HG03558 (cell line): ENCODE measurements around the gene PARD3B.
"Not testable (repeated sequence)": the region's sequence is repeated elsewhere in the genome, so short reads cannot be mapped to it uniquely, and the experiment has no call there.

Source experiments
- ATAC-seq: cut with Tn5 transposase; IDR thresholded peaks from one replicate; pipeline ENCODE4 v1.9.1; 2021; ENCODE audit warnings: moderate number of reproducible peaks; ENCODE audit not compliant: unreplicated experiment; ENCODE audit errors: extremely low read depth

Gene PARD3B

GRCh38 chr2:204538182-204539018 lies 6.9 kb upstream of the PARD3B start:
- no peak for ATAC-seq

GRCh38 chr2:204539019-204539385 lies 6.3 kb upstream of the PARD3B start:
- ATAC-seq = no peak

DNA sequence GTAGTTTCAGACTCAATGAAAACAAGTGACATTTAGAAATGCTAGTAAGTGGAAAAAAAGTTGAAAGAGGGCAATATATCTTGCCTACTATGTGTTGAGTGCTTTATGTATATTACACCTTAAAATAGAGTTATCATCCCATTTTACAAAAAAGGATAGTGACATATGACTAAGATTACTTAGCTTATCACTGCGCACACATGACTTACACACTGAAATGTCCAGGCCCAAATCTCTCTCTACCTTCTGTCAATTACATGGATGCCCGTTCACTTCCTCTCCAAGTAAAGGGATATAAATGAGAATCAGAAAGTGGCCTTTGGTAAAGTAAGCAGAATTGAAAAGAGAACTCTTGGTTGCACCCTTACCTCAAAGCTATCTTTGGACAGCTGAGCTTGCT lies 3.6 kb upstream of the PARD3B start:
- ATAC-seq = no peak

- ATAC-seq = no peak
Observed at GRCh38 chr2:204542982-204543608, 2.2 kb upstream of the PARD3B start.

GRCh38 chr2:204545861-204546735 lies 823 bp downstream of the PARD3B start:
- ATAC-seq = no peak

- no peak for ATAC-seq
Observed at GRCh38 chr2:204550751-204551511, 5.7 kb downstream of the PARD3B start.

- no peak for ATAC-seq
Observed at GRCh38 chr2:204551512-204551863, 6.2 kb downstream of the PARD3B start.

GRCh38 chr2:204557604-204558003 lies 12.3 kb downstream of the PARD3B start:
- no peak for ATAC-seq

DNA sequence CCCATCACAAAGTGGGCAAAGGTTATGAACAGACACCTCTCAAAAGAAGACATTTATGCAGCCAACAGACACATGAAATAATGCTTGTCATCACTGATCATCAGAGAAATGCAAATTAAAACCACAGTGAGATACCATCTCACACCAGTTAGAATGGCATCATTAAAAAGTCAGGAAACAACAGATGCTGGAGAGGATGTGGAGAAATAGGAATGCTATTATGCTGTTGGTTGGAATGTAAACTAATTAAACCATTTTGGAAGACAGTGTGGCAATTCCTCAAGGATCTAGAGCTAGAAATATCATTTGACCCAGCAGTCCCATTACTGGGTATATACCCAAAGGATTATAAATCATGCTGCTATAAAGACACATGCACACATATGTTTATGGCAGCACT lies 14.1 kb downstream of the PARD3B start:
- not testable (repeated sequence) for ATAC-seq

- no peak for ATAC-seq
Observed at GRCh38 chr2:204560902-204561301, 15.6 kb downstream of the PARD3B start.

GRCh38 chr2:204561771-204562170 lies 16.5 kb downstream of the PARD3B start:
- no peak for ATAC-seq

GRCh38 chr2:204566439-204566838 lies 21.2 kb downstream of the PARD3B start:
- ATAC-seq = no peak

DNA sequence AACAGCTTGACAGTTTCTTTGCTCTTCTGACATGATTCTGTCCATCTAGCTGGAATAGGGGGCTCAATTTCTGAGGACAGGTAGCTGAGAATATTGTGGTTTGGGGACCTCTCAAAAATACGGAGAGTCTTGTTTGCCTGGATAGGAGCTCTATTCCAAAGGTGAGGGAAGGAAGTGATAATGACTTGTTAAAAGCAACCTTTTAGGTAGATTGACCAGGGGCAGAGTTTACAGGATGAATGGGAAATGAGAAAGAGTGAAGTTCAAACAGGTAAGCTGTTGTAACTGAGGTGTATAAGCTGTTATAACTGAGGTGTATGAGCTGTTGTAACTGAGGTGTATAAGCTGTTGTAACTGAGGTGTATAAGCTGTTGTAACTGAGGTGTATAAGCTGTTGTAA lies 25.1 kb downstream of the PARD3B start:
- ATAC-seq = no peak

DNA sequence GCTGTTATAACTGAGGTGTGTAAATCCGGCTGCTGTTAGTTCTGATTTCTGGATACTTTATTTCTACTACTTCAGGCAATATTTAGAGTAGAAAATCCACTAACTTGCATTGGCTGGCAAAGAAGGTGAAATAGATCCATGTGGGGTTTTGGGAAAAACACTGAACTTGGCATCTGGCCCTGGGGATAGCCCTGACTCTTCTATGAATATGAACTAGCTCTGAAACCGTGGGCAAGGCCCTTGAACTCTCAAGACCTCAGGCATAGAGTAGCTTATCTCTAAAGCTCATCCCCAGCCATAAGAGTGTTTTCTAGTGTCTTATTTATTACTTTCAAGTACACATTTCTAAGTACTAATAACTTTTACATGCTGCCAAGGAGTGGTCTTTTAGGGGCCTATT lies 25.8 kb downstream of the PARD3B start:
- ATAC-seq = no peak

DNA sequence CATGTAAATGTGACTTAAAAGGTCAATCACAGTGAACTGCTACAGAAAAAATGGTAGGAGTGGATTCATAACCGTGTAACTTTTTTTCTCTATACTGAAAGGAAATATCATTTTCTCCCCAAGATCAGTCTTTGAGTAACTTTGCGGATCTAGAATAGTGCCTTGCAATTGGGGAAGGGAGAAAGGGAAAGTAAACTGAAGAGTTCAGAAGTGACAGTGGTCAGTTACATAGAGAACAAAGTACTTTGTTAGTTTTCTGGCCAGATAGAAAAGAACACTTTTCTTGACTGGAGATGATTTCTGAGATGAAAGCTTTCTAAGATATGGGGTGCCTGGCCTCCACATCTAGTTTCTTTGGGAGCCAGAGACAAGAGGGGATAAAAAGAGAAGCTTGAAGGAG lies 26.6 kb downstream of the PARD3B start:
- no peak for ATAC-seq

DNA sequence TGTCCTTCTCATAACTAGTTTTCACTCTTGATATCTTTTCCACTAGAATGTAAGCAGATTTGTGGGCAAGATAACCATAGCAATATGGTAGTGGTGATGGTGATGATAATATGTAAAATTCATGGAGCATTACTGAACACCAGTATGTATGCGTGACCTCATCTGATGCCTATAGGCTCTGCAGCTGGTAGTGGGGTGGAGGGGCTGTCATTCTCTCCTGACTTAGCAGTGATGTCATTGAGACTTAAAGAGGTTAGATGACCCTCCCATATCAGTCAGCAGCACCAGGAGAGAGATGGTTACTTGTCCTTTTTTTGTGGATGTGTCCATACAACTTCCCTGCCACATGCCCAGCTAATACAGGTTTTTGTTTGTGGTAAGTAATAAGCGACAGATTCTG lies 27.9 kb downstream of the PARD3B start:
- ATAC-seq = no peak

GRCh38 chr2:204574486-204574885 lies 29.2 kb downstream of the PARD3B start:
- no peak for ATAC-seq

- no peak for ATAC-seq
Observed at GRCh38 chr2:204575463-204575862, 30.2 kb downstream of the PARD3B start.

GRCh38 chr2:204576362-204576979 lies 31.2 kb downstream of the PARD3B start:
- ATAC-seq = no peak
